RWPE2 (cell line): Measurements from ENCODE around the gene CLCN6.

ENCODE experiments used
- ATAC-seq: fragments of 200-7000 bp; cut with Tn5 transposase; 3 replicates; pipeline ENCODE4 v1.9.1; 2021; ENCODE audit warnings: low read depth
- DNase-seq: peaks from one replicate; pipeline ENCODE4 v3.0.0-alpha.2; 2020; ENCODE audit warnings: low spot score
- H3K27ac ChIP-seq: fragments of 450-650 bp; 2 replicates; pipeline ENCODE4 v1.5.1; 2017; ENCODE audit warnings: mild to moderate bottlenecking; ENCODE audit not compliant: poor library complexity, severe bottlenecking
- H3K27me3 ChIP-seq: fragments of 250-450 bp; sonication (Bioruptor Pico); 2 replicates; pipeline ENCODE4 v1.5.1; 2021; ENCODE audit warnings: mild to moderate bottlenecking, moderate library complexity; ENCODE audit not compliant: insufficient read depth, poor library complexity, severe bottlenecking
- H3K36me3 ChIP-seq: fragments of 250-450 bp; sonication (Bioruptor Pico); 2 replicates; pipeline ENCODE4 v1.5.1; 2020; ENCODE audit warnings: low read depth, mild to moderate bottlenecking, moderate library complexity
- H3K4me1 ChIP-seq: fragments of 250-450 bp; sonication (Bioruptor Pico); 2 replicates; pipeline ENCODE4 v1.5.1; 2021; ENCODE audit warnings: mild to moderate bottlenecking, moderate library complexity; ENCODE audit not compliant: insufficient read depth, poor library complexity, severe bottlenecking
- H3K4me3 ChIP-seq: fragments of 250-450 bp; sonication (Bioruptor Pico); 2 replicates; pipeline ENCODE4 v1.5.1; 2021; ENCODE audit warnings: mild to moderate bottlenecking, moderate library complexity; ENCODE audit not compliant: severe bottlenecking
- H3K9me3 ChIP-seq: fragments of 250-450 bp; sonication (Bioruptor Pico); 2 replicates; pipeline ENCODE4 v1.5.1; 2021; ENCODE audit warnings: mild to moderate bottlenecking, moderate library complexity; ENCODE audit not compliant: severe bottlenecking
- CTCF ChIP-seq: fragments of 450-650 bp; IDR thresholded peaks from one replicate; pipeline ENCODE4 v1.5.1; 2017; ENCODE audit warnings: mild to moderate bottlenecking, moderate library complexity; ENCODE audit not compliant: poor library complexity, severe bottlenecking

The CLCN6 gene

GRCh38 chr1:11794446-11795237 lies 11.3 kb upstream of the CLCN6 start:
- no peaks in the 10 kb centered on the region for H3K27me3 ChIP-seq
- H3K9me3 ChIP-seq, result no peaks in the 10 kb centered on the region
- H3K36me3 ChIP-seq, result peaks cover 47% of the 10 kb centered on the region
- DNase-seq, result no peak
- no peak for TF ChIP-seq CTCF
- H3K4me3 ChIP-seq, result no peak overlapping the region
- peaks cover 8% of the 10 kb centered on the region for H3K4me1 ChIP-seq
- no peak overlapping the region for H3K27ac ChIP-seq
- no peak for ATAC-seq

GRCh38 chr1:11795238-11795890 lies 10.6 kb upstream of the CLCN6 start:
- no peak for DNase-seq
- TF ChIP-seq CTCF, result no peak
- ATAC-seq, result no peak
- no peaks in the 10 kb centered on the region for H3K27me3 ChIP-seq
- H3K4me1 ChIP-seq, result peaks cover 8% of the 10 kb centered on the region
- H3K27ac ChIP-seq, result no peak overlapping the region
- H3K4me3 ChIP-seq, result no peak overlapping the region
- H3K36me3 ChIP-seq, result peaks cover 54% of the 10 kb centered on the region
- H3K9me3 ChIP-seq, result no peaks in the 10 kb centered on the region

GRCh38 chr1:11796036-11796828 lies 9.8 kb upstream of the CLCN6 start:
- Histone ChIP-seq H3K27ac (no peak overlapping the region), H3K36me3 (peaks cover 63% of the 10 kb centered on the region)
- DNase-seq, result no peak

GRCh38 chr1:11797525-11798216 lies 8.3 kb upstream of the CLCN6 start:
- Histone ChIP-seq H3K4me1 (no peaks in the 10 kb centered on the region), H3K27ac (no peak overlapping the region), H3K4me3 (no peak overlapping the region), H3K9me3 (no peaks in the 10 kb centered on the region), H3K36me3 (peaks cover 63% of the 10 kb centered on the region), H3K27me3 (no peaks in the 10 kb centered on the region)
- DNase-seq, result no peak
- ATAC-seq, result no peak
- TF ChIP-seq CTCF, result no peak

More at GRCh38 chr1:11796036-11796828, 9.8 kb upstream of the CLCN6 start:
- no peak overlapping the region for H3K4me3 ChIP-seq
- H3K27me3 ChIP-seq, result no peaks in the 10 kb centered on the region
- ATAC-seq, result no peak
- peaks cover 2% of the 10 kb centered on the region for H3K4me1 ChIP-seq
- no peak for TF ChIP-seq CTCF
- H3K9me3 ChIP-seq, result no peaks in the 10 kb centered on the region
